Measurements from ENCODE around the gene SLC35G1.

Gene SLC35G1

GRCh38 chr10:93947055-93947454 lies 53.3 kb downstream of the SLC35G1 start:
- DNase-seq (ENCODE audit: low read depth) = peak; percentile 10
- no peak overlapping the region for H3K4me3 ChIP-seq (ENCODE audit: low read length)
- TF ChIP-seq CTCF (IDR thresholded peaks at IDR 0.05; ENCODE audit: insufficient read depth, low read depth, low read length, missing control alignments) = no peak

GRCh38 chr10:93947524-93947923 lies 53.7 kb downstream of the SLC35G1 start:
- DNase-seq (ENCODE audit: low read depth) = no peak
- TF ChIP-seq CTCF (IDR thresholded peaks at IDR 0.05; ENCODE audit: insufficient read depth, low read depth, low read length, missing control alignments) = no peak
- no peak overlapping the region for H3K4me3 ChIP-seq (ENCODE audit: low read length)

- DNase-seq (ENCODE audit: low read depth) = no peak
- no peak overlapping the region for H3K4me3 ChIP-seq (ENCODE audit: low read length)
- no peak for TF ChIP-seq CTCF (IDR thresholded peaks at IDR 0.05; ENCODE audit: insufficient read depth, low read depth, low read length, missing control alignments)
Measured at GRCh38 chr10:93951905-93952304, 58.1 kb downstream of the SLC35G1 start.
